CD8-positive, alpha-beta memory T cell (primary cell): Measurements from ENCODE around the gene FCHSD1. TPM values are rescaled to one million over a fixed set of nuclear protein-coding genes. Genes with fewer than 3 reads are reported as not detected.

ENCODE experiments used
- CTCF ChIA-PET: fragments of 350-600 bp; sonication (Branson Sonifier 250); formaldehyde crosslinking; loops from one replicate; lab custom pipeline; 2021; ENCODE audit warnings: antibody characterized with exemption; lab: Charles Lee
- POLR2A ChIA-PET: fragments of 350-600 bp; sonication (Branson Sonifier 250); formaldehyde crosslinking; loops from one replicate; lab custom pipeline; 2021; ENCODE audit warnings: antibody characterized with exemption; lab: Charles Lee
- DNase-seq, 5 donors: peaks; one replicate each; pipeline versions ENCODE4 v3.0.0 to v3.0.0-alpha.2; 2020 to 2022; ENCODE audit warnings: mixed read lengths in 1 of 5
- H3K27ac ChIP-seq: one replicate; pipeline ENCODE4 v1.7.0; 2013; ENCODE audit warnings: low read depth, mild to moderate bottlenecking, low read length, moderate library complexity
- H3K27me3 ChIP-seq: 2 replicates; pipeline ENCODE4 v1.7.0; 2013; ENCODE audit warnings: low read length, mild to moderate bottlenecking; ENCODE audit not compliant: insufficient read depth, poor library complexity, severe bottlenecking
- H3K36me3 ChIP-seq: 2 replicates; pipeline ENCODE4 v1.7.0; 2013; ENCODE audit warnings: mild to moderate bottlenecking, low read length, moderate library complexity; ENCODE audit not compliant: insufficient read depth
- H3K4me1 ChIP-seq: 2 replicates; pipeline ENCODE4 v1.7.0; 2013; ENCODE audit warnings: mild to moderate bottlenecking, low read length, moderate library complexity; ENCODE audit not compliant: insufficient read depth
- H3K4me3 ChIP-seq: 2 replicates; pipeline ENCODE4 v1.7.0; 2013; ENCODE audit warnings: mild to moderate bottlenecking, low read length
- H3K9me3 ChIP-seq: 2 replicates; pipeline ENCODE4 v1.7.0; 2013; ENCODE audit warnings: mild to moderate bottlenecking, low read length
- H3K27ac Mint-ChIP-seq, 8 donors: one replicate each; pipeline ENCODE4 v1.8.0; 2020 to 2021; ENCODE audit warnings: mixed read lengths in 8 of 8, mild to moderate bottlenecking in 6 of 8, inconsistent platforms in 3 of 8, moderate library complexity in 3 of 8
- H3K27me3 Mint-ChIP-seq, 2 donors: one replicate each; pipeline ENCODE4 v1.8.0; 2020 to 2021; ENCODE audit warnings: mixed read lengths in 2 of 2, mild to moderate bottlenecking in 1 of 2, moderate library complexity in 1 of 2
- H3K36me3 Mint-ChIP-seq, 3 donors: one replicate each; pipeline ENCODE4 v1.8.0; 2020 to 2021; ENCODE audit warnings: mixed read lengths in 3 of 3, inconsistent platforms in 1 of 3, mild to moderate bottlenecking in 1 of 3
- H3K4me1 Mint-ChIP-seq, 3 donors: one replicate each; pipeline ENCODE4 v1.8.0; 2020 to 2021; ENCODE audit warnings: mixed read lengths in 3 of 3, inconsistent platforms in 1 of 3, mild to moderate bottlenecking in 1 of 3
- H3K4me3 Mint-ChIP-seq, 7 donors: one replicate each; pipeline ENCODE4 v1.8.0; 2020 to 2021; ENCODE audit warnings: mixed read lengths in 7 of 7, mild to moderate bottlenecking in 6 of 7, moderate library complexity in 4 of 7, inconsistent platforms in 2 of 7
- H3K9me3 Mint-ChIP-seq, 5 donors: one replicate each; pipeline ENCODE4 v1.8.0; 2020 to 2022; ENCODE audit warnings: mixed read lengths in 5 of 5, mild to moderate bottlenecking in 3 of 5, moderate library complexity in 2 of 5, inconsistent platforms in 1 of 5
- polyA plus RNA-seq: library from polyadenylated mRNA; unstranded; fragments of 300-500 nt; fragmentation: Illumina TruSeq; gene quantifications from one replicate; pipeline ENCODE4 v1.2.3, GENCODE V29; 2021
- total RNA-seq, 2 experiments: library from RNA; stranded (reverse); gene quantifications; one replicate each; pipeline ENCODE4 v1.2.3, GENCODE V29; 2021

The FCHSD1 gene
- total RNA-seq (10 to 100 TPM; 31.1 to 33.7 TPM), polyA plus RNA-seq (14.6 TPM)

DNA sequence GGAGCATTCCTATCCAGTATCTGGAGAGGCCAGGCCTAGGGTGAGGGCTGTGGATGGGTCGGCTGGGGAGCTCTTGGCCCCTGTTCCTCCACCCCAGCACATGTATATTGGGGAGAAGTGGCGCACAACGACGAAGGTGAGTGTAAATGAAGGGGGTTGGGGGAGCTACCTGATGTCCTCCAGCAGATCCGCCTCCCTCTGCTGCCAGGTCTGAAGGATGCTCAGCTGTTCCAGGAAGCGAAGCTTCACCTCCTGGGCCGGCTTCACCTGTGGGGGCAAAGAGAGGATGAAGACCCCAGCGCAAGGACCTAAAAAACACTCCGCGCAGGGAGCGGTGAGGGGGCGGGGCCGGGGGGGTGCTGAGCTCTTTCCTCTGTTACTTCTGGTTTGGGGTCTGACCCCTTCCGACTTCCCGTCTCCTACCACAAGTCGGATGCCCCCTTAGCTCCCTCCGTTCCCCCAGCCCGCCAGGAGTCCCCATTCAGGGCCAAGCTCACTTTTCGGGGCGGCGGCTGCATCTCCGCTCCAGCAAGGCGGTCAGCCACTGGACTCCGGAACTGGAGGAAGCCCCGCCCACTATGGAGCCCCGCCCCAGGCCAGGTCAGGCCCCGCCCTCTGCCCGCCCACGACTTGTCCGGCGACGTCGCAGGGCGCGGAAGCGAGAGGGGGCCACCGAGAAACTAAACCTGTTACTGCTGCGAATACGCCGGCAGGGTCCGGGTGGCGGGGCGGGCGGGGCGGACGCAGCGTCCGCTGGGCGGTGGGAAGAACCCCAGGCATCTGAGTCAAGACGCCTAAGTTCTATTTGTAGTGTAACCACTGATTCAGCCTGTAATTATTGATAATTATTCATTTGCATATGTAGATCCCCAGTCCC is at the start of gene FCHSD1:
FCHSD1 (minus strand) TSS at position 568 of the 877 bp plus-strand sequence; CDS start at position 518, 50 bp downstream.
- peak; percentile 81 to 90 (median 82) for DNase-seq
- peak within 1 kb of the TSS; percentile 73 for H3K27ac ChIP-seq
- H3K36me3 Mint-ChIP-seq = peaks cover 2 to 40% (median 2%) of the 10 kb centered on the region in 3 donors
- peaks cover 40 to 59% (median 49%) of the 10 kb centered on the region in 3 donors for H3K4me1 Mint-ChIP-seq
- H3K36me3 ChIP-seq = no peaks in the 10 kb centered on the region
- H3K9me3 ChIP-seq = no peaks in the 10 kb centered on the region
- POLR2A ChIA-PET = interaction anchor here (0.7 to 5.1 kb wide), 13 partner anchors 9 to 318 kb away, joined by 3 to 46 read pairs (median 4); partner anchors contain the start of genes DELE1, DIAPH1, HDAC3 and RELL2
- no peaks in the 10 kb centered on the region for H3K9me3 Mint-ChIP-seq
- no peaks in the 10 kb centered on the region for H3K27me3 ChIP-seq
- peaks cover 26% of the 10 kb centered on the region for H3K4me1 ChIP-seq
- CTCF ChIA-PET = interaction anchor here (0.7 to 4.0 kb wide), 13 partner anchors 8 to 310 kb away, joined by 3 to 22 read pairs (median 5); partner anchors contain the start of genes HDAC3, PCDH1 and RELL2
- H3K27me3 Mint-ChIP-seq = peaks cover 0 to 4% of the 10 kb centered on the region in 2 donors
- peak within 1 kb of the TSS; percentile 82 to 99 (median 95) for H3K4me3 Mint-ChIP-seq
- peak within 1 kb of the TSS; percentile 85 to 99 (median 96) for H3K27ac Mint-ChIP-seq
- peak within 1 kb of the TSS; percentile 78 for H3K4me3 ChIP-seq

DNA sequence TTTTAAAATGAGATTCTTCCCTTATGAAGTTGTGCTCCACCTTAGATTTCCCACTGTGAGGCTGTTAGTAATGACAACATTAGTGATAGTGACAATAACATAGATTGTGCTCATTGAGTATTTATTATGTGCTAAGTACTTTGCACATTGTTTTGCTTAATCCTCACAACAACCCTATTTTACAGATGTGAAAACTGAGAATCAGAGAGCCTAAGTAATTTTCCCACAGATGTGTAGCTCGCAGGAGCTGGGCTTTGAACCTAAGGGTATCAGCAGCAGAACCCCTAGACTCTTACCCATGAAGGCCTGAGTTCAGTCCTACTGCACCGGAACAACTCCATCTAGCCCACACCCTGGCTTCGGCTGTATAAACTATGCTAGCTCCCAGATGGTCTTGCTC is 46.4 kb upstream of the FCHSD1 start:
- Mint-ChIP-seq H3K4me3 (peak overlapping the region in 1 of 7 donors; percentile 44), H3K27ac (no peak overlapping the region), H3K4me1 (peaks cover 18 to 27% (median 20%) of the 10 kb centered on the region in 3 donors), H3K27me3 (peaks cover 26 to 45% of the 10 kb centered on the region in 2 donors), H3K36me3 (no peaks in the 10 kb centered on the region), H3K9me3 (no peaks in the 10 kb centered on the region)
- POLR2A ChIA-PET = no interaction called here
- DNase-seq = no peak
- H3K27me3 ChIP-seq = peaks cover 18% of the 10 kb centered on the region
- no peak overlapping the region for H3K4me3 ChIP-seq
- CTCF ChIA-PET = interaction anchor here (1.8 to 7.9 kb wide), 3 partner anchors 182 to 272 kb away, joined by 6 to 184 read pairs (median 10); partner anchors contain the start of genes PCDH1 and RNF14
- no peaks in the 10 kb centered on the region for H3K36me3 ChIP-seq
- peaks cover 19% of the 10 kb centered on the region for H3K4me1 ChIP-seq
- no peak overlapping the region for H3K27ac ChIP-seq
- H3K9me3 ChIP-seq = no peaks in the 10 kb centered on the region

DNA sequence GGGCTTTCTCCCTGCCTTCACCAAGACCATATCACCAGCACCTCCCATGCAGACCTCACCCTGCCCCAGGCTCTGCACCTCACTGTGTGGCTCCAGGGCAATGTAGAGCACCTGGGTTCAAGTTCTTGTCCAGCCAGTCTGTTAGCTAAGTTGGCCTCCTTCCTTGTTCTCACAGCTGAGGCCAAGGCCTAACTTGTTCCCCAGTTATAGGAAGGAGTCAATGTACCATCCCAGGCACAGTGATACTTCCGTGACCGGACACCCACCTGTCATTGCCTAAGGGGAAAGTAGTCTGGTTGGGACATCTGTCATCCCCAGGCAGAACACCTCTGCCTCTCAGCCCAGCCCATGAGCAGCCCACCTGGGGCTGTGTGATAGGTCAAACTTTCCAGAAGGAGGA is 45.2 kb upstream of the FCHSD1 start:
- no peak overlapping the region for H3K4me3 ChIP-seq
- ChIA-PET POLR2A (no interaction called here), CTCF (interaction anchor here (1.2 to 7.9 kb wide), 7 partner anchors 14 to 273 kb away, joined by 3 to 184 read pairs (median 10); partner anchors contain the start of genes ARAP3, DELE1, PCDH1 and RNF14)
- Mint-ChIP-seq H3K27me3 (peaks cover 26 to 45% of the 10 kb centered on the region in 2 donors), H3K4me1 (peaks cover 20 to 29% (median 23%) of the 10 kb centered on the region in 3 donors), H3K4me3 (no peak overlapping the region), H3K36me3 (no peaks in the 10 kb centered on the region), H3K27ac (no peak overlapping the region), H3K9me3 (no peaks in the 10 kb centered on the region)
- no peaks in the 10 kb centered on the region for H3K9me3 ChIP-seq
- H3K36me3 ChIP-seq = no peaks in the 10 kb centered on the region
- peaks cover 18% of the 10 kb centered on the region for H3K27me3 ChIP-seq
- DNase-seq = no peak
- H3K27ac ChIP-seq = no peak overlapping the region
- peaks cover 16% of the 10 kb centered on the region for H3K4me1 ChIP-seq

DNA sequence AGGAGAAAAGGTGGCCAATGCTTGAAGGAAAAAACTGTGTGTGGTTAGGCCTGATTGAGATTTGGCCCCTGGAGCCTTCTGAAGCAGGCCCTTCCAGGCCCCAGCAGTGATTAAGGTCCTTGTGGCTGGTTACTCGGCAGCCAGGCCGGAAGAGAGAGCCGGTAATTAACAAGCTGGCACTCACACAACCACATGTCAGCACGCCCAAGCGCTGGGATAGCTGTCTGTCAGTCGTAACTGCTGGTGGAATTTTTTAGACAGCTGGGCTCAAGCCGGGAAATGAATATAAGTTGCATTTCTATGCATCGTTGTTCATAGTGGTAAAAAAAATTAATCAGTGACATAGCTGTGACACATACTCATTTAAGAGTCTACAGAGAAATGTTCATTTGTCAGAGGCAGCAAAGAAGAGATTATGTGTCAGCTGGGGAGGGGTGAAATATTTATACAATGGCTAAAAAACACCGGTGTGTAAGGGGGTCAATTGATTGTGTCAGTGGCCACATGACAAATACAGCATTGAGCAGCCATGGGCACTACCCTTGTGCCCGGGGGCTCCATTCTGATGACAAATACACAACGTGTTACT is 44.5 kb upstream of the FCHSD1 start:
- Mint-ChIP-seq H3K9me3 (no peaks in the 10 kb centered on the region), H3K36me3 (no peaks in the 10 kb centered on the region), H3K4me3 (no peak overlapping the region), H3K27ac (peak overlapping the region in 1 of 8 donors; percentile 68), H3K4me1 (peaks cover 20 to 24% (median 20%) of the 10 kb centered on the region in 3 donors), H3K27me3 (peaks cover 26 to 42% of the 10 kb centered on the region in 2 donors)
- H3K27ac ChIP-seq = no peak overlapping the region
- no peak for DNase-seq
- ChIA-PET POLR2A (no interaction called here), CTCF (interaction anchor here (1.1 to 7.9 kb wide), 7 partner anchors 13 to 274 kb away, joined by 3 to 184 read pairs (median 10); partner anchors contain the start of genes ARAP3, DELE1, PCDH1 and RNF14)
- no peaks in the 10 kb centered on the region for H3K36me3 ChIP-seq
- peaks cover 15% of the 10 kb centered on the region for H3K4me1 ChIP-seq
- no peaks in the 10 kb centered on the region for H3K9me3 ChIP-seq
- peaks cover 18% of the 10 kb centered on the region for H3K27me3 ChIP-seq
- H3K4me3 ChIP-seq = no peak overlapping the region

DNA sequence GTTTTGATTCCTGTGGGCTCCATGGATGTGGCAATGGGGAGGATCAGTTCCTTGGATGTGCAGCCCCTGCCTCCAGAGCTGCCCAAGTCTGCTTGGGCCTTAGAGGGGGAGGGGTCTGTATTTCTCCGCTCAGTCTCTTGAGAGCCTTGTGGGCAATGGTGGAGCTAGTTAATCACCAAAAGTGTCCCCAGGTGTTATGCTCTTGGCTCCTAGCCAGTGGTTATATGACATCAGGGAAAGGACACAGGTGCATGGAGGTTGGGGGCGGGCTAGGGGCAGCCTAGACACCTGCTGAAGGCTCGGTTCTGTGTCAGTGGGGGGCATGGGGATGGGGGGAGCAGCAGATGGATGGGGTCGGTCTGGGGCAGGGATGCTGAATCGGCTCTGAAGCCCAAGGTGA is 43.3 kb upstream of the FCHSD1 start:
- no peaks in the 10 kb centered on the region for H3K36me3 ChIP-seq
- no peaks in the 10 kb centered on the region for H3K9me3 ChIP-seq
- no peak overlapping the region for H3K27ac ChIP-seq
- H3K4me3 Mint-ChIP-seq = peak overlapping the region in 1 of 7 donors; percentile 65
- ChIA-PET CTCF (interaction anchor here (0.9 to 7.9 kb wide), 12 partner anchors 8 to 296 kb away, joined by 4 to 184 read pairs (median 39); partner anchors contain the start of genes ARAP3, HDAC3, PCDH1 and PCDH12), POLR2A (no interaction called here)
- no peak overlapping the region for H3K27ac Mint-ChIP-seq
- H3K4me1 ChIP-seq = peaks cover 15% of the 10 kb centered on the region
- peaks cover 21 to 35% of the 10 kb centered on the region in 2 donors for H3K27me3 Mint-ChIP-seq
- H3K4me1 Mint-ChIP-seq = peaks cover 20 to 24% (median 20%) of the 10 kb centered on the region in 3 donors
- peaks cover 18% of the 10 kb centered on the region for H3K27me3 ChIP-seq
- H3K4me3 ChIP-seq = no peak overlapping the region
- no peaks in the 10 kb centered on the region for H3K36me3 Mint-ChIP-seq
- no peaks in the 10 kb centered on the region for H3K9me3 Mint-ChIP-seq
- no peak for DNase-seq

DNA sequence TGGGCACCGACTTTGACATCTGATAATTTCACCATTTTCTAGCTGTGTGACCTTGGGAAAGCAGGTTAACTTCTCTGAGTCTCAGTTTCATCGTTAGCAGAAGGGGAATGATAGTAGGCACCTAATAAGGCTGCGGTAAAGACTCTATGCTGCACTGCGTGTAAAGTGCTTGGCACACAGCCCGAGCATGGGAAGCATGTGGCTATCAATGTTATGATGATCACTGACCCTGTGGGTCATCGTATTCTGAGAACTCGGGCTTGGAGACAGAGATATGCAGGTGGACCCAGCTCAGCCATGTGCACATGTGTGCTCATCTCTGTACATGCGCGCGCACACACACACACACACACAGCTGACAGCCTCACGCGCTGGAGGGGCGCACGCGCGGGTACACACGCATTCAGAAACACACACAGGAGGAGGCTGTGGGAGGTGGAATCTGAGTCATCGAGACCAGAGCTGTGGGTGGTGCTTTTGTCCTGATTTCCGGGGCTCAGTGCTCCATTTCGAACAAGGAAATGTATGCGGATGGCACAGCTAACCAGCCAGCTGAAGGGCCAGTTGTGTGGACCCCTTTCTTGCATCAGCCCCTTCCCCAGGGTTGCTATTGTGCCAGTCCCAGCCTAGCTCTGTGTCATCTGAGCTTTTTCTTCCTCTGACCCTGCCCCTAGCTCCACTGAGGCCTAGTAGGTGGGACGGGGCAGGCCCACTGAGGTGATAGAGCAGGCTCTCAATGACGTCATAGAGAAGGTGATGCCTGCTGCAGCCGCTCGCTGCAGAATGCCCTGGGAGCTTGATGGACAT is 41.9 kb upstream of the FCHSD1 start:
- no peak overlapping the region for H3K27ac ChIP-seq
- POLR2A ChIA-PET = interaction anchor here (0.6 to 2.7 kb wide), 8 partner anchors 9 to 298 kb away, joined by 3 to 21 read pairs (median 11); partner anchors contain the start of genes ARAP3, PCDH1 and RNF14

DNA sequence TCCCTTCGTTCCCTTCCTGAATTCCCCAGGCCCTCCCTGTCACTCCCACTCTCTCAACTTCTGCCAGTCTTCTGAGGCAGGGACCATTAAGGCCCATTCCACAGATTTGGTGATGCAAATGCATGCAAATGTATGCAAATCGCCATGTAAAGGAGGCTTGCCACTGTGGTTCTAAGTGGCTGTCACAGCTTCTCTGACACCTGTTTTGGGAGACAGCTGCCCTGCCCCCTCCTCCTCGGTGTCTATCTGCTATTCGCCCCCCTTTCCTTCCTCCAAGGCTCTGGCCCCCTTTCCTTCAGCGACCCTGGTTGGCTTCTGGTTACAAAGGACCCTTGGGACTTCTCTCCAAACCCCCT is 41.3 kb upstream of the FCHSD1 start:
- peak overlapping the region; percentile 70 to 85 (median 78) for H3K4me3 Mint-ChIP-seq
- H3K9me3 ChIP-seq = no peaks in the 10 kb centered on the region
- ChIA-PET POLR2A (interaction anchor here (0.5 to 2.7 kb wide), 9 partner anchors 8 to 277 kb away, joined by 3 to 21 read pairs (median 5); partner anchors contain the start of genes ARAP3, PCDH1 and RNF14), CTCF (interaction anchor here (0.7 to 7.9 kb wide), 51 partner anchors 10 to 1006 kb away, joined by 3 to 184 read pairs (median 5); partner anchors contain the start of genes ARAP3, DELE1, FCHSD1 and GNPDA1)
- no peaks in the 10 kb centered on the region for H3K36me3 ChIP-seq
- no peaks in the 10 kb centered on the region for H3K36me3 Mint-ChIP-seq
- peak overlapping the region; percentile 56 for H3K4me3 ChIP-seq
- peaks cover 15% of the 10 kb centered on the region for H3K4me1 ChIP-seq
- H3K27me3 ChIP-seq = peaks cover 5% of the 10 kb centered on the region
- no peaks in the 10 kb centered on the region for H3K9me3 Mint-ChIP-seq
- peaks cover 20 to 24% (median 20%) of the 10 kb centered on the region in 3 donors for H3K4me1 Mint-ChIP-seq
- no peak overlapping the region for H3K27ac ChIP-seq
- H3K27me3 Mint-ChIP-seq = peaks cover 8 to 18% of the 10 kb centered on the region in 2 donors
- DNase-seq = no peak
- H3K27ac Mint-ChIP-seq = peak overlapping the region in 6 of 8 donors; percentile 17 to 92 (median 84)

More for the DNA sequence above, 41.9 kb upstream of the FCHSD1 start:
- Mint-ChIP-seq H3K4me1 (peaks cover 20 to 24% (median 20%) of the 10 kb centered on the region in 3 donors), H3K4me3 (peak overlapping the region; percentile 70 to 86 (median 78)), H3K27me3 (peaks cover 8 to 24% of the 10 kb centered on the region in 2 donors), H3K36me3 (no peaks in the 10 kb centered on the region), H3K9me3 (no peaks in the 10 kb centered on the region), H3K27ac (peak overlapping the region; percentile 58 to 95 (median 82))
- Histone ChIP-seq H3K27me3 (peaks cover 8% of the 10 kb centered on the region), H3K36me3 (no peaks in the 10 kb centered on the region), H3K9me3 (no peaks in the 10 kb centered on the region), H3K4me3 (peak overlapping the region; percentile 3), H3K4me1 (peaks cover 15% of the 10 kb centered on the region)
- peak in 4 of 5 donors; percentile 55 to 85 (median 57) for DNase-seq
- CTCF ChIA-PET = interaction anchor here (0.7 to 7.9 kb wide), 30 partner anchors 9 to 1006 kb away, joined by 3 to 184 read pairs (median 7); partner anchors contain the start of genes ARAP3, DELE1, FCHSD1 and HDAC3
